Stimulated activated CD4-positive, alpha-beta T cell treated with anti-CD3 and anti-CD28 coated beads, Interleukin-2, amount 100 ng/mL, for 24 hours (primary cell): Measurements from ENCODE around the gene HOXC6.

ENCODE experiments used
- DNase-seq, 2 donors: peaks; one replicate each; pipeline ENCODE4 v3.0.0-alpha.2; 2020

The HOXC6 gene

DNA sequence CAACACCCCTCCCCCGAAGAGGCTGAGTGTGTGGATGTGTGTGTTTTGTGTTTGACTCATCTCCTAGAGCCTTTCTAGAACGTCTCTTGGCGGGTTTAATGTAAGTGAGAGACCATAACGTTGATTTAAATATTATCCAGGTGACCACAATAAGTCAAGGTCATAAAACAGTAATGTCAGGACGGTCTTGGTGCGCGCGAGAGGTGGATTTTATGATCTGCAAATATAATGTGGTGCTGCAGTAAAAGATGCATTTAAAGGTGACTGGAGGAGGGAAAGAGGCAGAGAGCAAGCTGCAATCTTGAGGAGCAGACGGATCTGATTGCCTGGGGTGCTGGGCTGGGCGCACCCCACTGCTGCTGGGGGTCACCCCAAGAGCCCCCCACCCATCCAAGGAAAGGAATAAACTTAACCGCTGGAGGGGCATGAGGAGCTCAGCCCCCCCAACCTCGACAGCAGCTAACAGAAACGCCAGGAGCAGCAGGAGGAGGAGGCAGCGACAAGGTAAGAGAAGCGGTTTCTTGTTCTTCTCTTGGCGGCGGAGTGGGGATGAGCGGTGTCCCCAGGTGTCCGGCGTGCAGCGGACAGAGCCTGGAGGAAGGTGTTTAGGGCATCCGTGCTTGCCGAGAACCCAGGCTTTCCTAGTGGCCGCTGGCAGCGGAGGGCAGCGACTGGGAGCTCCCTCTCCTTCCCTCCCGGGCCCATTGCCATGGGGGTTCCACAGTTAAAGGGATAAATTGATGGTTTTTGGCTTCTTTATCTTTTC is 37.7 kb upstream of the HOXC6 start:
- no peak for DNase-seq

DNA sequence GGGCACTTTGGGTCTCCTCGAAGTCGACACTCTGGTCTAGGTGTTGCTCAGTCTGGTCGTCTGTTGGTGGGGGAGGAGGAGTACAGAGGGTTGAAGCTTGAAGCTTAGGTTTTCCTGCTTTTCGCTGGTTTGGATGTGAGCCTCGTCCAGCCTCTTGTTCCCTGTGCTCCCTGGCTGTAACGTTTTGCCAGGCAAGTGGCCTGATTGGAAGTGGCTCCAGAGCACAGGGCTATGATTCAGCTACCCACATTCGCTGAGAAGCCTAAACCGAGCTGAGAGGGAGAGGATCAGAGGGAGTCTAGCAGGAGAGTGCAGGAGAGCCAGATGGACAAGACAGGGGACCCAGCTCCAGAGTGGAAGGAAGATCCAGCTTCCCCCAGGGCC is 37.2 kb upstream of the HOXC6 start:
- no peak for DNase-seq

DNA sequence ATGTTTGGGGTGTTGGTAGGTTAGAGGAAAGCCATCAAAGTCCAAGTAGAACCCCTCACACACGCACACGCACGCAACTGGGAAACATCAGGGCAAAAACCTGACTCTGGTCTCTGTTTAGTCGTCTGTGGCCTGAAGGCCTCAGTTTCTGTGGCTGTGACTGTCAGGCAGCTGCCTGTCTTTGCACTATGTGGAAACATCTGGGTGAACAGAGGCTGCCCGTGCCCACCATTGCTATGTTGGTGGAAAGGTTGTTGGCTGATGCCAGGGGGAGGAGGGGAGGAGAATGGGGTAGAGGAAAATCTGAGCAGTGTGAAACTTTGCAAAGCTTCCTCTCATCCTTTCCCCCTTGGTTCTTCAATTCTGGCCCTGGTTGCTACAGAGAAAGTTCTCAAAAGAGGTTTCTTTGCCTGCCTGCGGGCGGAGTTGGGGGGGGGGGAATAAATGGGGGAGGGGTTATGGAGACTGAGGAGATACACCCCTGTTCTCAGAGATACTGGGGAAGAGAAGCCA is 35.8 kb upstream of the HOXC6 start:
- DNase-seq = no peak

DNA sequence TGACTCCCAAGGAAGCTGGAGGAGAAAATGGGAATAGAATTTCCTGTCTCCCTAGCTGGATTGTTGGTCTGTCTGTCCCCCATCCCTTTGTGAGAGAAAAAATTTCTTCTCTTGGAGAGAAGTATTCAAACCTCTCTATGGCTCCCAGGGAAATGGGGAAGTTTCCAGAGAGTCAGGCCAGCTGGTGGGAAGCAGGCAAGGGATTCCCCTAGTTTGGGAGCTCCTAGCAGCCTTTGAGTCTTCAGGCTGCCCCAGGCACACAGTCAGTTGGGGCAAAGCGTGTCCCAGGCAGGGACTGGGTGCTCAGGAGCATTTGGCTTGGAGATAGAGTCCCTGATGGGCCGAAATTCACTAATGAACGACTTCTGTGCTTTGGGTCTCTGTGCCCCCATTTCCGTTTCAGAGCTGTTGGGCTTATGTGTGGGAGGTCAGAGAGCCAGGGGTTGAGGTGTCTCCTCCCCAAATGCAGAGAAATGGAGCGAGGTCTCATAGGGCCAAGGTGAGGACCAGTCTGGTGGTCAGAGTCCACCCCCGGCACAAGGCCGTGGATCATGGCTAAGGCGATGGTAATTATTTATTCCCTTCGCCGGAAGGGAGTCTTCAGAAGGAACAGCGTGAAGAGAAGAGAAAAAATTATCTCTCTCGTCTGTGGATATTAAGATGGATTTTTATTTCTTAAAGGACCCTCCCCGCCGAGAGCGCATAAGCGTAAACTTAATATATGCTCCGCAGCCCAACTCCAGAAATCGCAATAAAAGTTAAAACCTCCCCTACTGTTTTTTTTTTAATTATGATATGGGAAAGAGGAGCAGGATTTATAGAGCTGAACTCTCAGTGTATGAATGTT is 34.9 kb upstream of the HOXC6 start:
- no peak for DNase-seq

DNA sequence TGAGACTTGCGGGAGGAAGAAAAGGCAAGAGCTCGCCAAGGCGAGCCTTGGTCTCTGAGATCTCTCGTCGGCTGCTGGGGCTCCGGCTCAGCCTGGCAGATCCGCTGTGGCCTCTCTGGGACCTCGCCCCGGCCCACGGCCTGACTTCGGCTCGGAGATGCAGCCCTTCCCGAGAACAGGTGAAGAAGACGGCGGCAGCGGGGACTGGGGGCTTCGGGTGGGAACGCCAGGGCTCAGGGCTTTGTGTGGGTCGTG is 34.3 kb upstream of the HOXC6 start:
- no peak for DNase-seq

DNA sequence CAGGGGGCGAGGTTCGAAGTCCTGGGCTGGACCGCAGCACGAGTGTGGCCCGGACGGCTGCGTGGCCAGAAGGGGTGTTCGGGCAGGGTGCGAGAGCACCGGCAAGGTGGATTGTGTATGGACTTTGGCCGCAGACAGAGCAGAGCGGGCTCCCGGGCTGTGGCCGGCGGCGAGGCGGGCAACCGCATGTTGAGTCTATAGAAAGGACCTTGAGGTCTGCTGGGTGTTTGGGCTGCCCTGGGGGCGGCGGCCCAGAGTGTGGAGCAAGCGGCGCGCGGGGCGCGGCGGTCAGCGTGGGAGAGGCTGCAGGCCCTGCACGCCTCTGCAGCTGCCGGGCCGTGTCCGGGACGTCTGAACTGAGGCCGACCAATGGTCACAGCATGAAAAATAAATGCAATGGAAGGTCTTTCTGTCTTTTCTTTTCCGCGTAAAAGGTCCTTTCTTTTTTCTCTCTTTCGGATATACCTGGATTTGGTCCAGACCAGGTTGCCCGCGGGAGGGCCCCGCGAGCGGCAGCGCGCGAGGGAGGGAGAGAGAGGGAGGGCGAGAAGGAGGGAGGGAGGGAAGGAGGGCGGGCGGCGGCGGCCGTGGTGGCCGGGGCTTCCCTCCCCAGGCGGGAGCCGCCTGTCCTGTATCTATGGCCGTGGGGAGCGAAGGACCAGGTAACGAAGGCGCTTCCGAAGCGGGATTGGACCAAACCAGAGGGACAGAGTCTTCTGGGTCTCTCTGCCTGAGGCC is 33.8 kb upstream of the HOXC6 start:
- DNase-seq = no peak

DNA sequence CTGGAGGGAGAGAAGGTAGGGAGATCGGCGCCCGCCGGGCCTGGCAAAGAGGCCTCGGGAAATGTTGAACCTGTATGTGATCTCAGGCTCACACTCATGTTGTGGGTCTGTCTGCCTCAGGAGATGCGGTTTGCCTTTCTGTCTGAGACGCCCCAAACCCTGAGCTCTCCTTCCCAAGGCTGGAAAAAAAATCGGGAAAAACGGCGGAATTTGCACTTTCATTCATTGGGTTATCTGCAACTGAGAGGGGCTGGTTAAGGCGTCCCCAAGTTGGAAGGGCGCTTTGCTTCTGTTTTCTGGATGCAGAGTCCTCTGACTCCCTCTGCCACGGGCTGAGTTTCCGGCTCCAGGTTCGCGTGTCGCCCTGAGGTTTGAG is 33.2 kb upstream of the HOXC6 start:
- DNase-seq = no peak

DNA sequence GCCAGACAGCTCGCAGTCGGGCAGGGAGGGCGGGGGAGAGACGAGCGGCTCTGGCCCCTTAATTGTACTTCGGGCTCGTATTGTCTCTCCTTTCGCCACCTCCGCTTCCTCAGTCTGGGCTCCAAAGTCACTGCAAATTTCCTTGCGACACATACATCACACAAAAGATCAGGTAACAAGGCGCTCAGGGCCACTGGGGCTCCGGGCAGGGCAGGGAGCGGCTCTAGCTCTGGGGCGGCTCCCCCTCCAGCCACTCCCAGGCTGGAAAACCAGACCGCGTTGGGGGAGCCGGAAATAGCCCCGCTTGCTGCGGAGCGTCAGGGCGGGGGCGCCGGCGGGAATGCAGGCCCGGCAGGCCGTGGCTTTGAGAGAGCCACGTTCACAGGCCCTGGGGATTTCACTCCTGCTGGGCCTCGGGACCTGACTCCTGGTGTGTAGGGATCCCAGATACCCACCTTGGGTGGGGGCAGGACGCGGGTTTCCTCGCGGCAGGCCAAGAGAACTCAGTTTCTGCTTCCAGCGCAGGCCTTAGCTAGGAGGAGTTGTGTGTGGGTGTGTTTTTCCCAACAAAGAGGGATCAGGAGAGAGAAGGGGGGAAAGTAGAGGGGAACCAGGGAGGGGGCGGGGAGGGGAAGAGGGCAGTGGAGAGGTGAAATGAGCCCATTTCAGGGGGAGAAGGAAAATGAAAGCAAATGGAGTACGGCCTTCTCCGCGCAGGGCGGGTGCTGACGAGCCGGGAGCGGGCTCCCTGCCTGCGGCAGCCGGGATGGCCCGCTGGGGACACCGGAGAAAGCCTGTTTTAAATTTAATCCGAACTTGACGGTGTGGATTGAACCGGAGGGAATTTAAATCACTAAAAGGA is 32.6 kb upstream of the HOXC6 start:
- no peak for DNase-seq

DNA sequence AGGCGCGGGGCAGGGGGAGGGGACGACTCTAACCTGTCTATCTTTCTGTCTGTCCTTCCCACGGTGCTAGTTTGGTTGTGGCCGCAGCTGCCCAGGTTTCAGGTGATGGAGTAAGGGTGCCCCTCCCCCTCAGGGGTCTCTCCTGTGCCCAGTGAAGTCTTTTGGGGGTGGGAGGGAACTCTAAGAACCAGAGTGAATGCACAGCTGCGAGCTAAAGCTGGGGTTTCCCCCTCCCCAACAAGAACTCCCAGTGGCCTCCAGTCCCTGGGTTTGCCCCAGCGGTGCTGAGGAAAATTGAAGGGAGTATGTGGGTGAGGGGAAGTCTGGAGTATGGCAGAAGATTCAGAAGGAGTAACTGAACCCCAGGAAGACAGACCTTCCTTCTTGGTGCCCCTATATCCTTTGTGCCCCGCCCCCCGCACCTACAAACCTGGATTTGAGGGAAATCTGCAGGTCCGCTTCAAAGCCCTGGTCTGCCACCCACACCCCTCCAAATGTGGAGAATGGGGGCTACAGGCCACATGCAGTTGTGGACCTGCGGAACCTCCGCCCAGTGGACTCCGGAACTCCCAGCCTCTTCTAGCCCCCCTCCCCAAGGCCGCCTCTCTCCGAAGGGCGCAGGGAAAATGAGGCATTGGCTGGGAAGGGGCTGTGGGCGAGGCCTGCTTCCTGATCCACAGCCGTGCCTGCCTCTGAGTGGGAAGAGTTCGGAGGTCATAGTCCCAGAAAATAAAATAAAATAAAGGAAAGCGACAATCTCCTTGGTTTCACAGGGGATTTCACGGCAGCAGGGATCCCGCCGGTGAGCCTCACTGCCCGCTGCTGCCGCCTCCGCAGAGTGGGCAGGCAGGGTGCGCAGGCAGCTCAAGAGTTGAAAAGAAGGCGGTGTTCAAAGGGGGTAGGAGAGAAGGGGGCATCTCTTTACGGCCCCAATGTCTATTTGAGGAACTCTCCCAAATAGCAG is 31.7 kb upstream of the HOXC6 start:
- no peak for DNase-seq

DNA sequence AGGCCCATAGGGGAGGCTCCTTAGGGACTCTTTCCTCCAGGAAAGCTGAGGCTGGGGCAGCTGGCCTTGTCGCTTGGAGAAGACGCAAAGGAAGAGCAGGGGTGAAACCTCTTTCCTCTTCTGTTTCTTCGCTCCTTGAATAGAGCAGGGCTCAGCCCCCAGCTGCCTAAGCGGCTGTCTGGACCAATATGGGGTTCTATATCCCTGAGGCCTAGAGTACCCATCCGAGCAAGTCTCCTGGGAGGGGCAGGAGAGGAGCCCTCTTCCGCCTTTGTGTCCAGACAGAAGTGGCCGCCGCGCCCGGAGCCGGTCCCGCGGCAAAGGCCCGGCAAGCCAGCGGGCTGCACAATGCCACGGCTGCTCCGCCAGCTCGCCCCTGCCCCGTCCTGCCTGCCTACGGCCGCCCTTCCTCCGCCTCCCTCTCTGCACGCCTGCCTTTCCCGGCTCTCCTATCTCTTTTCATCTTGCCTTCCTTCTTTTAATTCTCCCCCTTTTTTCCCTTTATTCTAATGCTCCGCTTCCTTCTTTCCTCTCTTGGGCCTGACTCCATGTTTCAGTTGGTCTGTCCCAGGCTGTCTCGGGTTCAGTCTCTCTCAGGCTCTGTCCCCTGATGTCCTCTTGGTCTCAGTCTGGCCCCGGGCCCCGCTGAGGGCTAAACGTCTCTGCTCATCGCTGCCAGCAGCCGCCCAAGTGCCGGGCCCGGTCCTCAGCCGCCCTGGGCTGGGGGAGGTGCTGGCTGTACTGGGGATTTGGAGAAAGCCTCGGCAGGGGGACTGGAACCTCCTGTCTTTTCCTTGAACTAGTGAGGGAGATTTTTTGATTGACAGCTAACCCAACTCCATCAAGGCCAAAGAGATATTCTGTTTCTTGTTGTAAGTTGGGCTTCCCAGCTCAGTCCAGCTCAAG is 30.8 kb upstream of the HOXC6 start:
- DNase-seq = no peak

DNA sequence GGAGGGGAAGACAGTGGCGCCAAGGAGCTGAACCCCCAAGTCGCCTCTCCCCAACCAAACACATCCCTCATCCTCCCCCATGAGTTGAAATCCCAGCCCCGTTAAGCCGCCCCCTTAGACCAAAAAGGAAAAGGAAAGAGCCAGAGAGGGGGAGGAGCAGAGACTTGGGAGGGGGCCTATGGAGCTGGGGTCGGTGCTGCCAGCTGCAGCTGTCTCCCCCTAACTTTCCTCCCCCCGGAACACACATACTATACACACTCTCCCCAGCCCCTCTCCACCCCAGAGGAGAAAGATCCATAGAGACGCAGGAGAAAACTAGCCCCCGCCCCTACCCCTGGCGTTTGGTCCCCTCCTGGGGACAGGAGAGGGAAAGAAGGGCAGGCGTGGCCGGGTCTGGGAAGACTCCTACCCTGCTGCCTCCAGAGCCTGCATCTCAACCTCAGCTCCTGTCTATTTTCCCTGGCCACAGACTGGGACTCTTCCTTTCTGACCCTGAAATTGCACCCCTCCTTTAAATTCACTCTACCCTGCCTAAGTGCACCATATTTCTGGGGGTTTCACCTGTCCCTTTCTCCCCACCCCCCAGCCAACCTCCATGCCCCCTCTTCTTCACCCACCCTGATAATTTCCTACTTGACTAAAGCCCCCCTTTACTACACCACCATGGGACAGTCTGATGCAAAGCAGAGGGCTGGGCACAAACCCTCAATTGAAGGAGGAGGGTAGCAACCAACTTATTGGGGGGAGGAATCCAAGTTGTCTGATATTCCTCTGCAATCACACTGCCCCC is 29.9 kb upstream of the HOXC6 start:
- no peak for DNase-seq

DNA sequence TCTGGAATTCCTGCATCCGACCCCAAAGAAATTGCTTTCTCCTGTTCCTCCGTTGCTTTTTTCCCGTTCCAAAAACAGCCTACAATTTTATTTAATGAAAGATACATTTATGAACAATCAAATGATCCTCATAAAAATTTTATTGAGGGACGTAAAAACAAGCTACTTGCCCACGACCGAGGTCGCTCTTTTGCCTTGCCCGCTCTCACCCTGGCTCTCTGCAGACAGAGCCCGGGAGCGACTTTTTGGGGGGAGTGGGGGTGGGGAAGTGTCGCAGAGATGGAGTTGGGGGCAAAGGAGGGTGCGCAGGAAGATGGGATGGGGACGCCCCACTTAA is 29.4 kb upstream of the HOXC6 start:
- DNase-seq = no peak

DNA sequence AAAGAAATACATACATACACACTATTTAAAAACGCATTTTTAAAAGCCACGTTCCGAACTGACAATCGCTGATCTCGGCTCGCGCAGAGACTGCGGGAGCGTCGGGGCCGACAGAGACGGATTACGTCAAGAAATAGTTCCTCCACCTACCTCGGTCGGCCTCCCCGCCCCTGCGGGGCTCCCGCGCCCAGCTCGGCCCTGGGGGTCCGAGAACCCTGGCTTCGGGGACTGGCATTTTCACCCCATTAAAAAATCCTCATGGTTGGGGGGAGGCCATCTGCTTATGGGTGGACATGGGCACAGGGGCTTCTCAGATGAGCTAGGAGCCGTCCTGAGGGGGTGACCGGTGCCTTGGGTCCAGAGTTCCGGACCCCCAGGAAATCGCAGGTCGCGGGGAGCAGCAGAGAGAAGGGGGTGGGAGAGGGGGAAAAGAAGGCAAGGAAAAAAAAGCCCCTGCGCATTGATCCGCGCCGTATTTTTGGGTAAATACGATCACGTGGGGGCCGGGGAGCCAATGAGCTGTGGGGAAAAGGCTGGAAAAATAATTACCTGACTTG is 28.6 kb upstream of the HOXC6 start:
- no peak for DNase-seq

DNA sequence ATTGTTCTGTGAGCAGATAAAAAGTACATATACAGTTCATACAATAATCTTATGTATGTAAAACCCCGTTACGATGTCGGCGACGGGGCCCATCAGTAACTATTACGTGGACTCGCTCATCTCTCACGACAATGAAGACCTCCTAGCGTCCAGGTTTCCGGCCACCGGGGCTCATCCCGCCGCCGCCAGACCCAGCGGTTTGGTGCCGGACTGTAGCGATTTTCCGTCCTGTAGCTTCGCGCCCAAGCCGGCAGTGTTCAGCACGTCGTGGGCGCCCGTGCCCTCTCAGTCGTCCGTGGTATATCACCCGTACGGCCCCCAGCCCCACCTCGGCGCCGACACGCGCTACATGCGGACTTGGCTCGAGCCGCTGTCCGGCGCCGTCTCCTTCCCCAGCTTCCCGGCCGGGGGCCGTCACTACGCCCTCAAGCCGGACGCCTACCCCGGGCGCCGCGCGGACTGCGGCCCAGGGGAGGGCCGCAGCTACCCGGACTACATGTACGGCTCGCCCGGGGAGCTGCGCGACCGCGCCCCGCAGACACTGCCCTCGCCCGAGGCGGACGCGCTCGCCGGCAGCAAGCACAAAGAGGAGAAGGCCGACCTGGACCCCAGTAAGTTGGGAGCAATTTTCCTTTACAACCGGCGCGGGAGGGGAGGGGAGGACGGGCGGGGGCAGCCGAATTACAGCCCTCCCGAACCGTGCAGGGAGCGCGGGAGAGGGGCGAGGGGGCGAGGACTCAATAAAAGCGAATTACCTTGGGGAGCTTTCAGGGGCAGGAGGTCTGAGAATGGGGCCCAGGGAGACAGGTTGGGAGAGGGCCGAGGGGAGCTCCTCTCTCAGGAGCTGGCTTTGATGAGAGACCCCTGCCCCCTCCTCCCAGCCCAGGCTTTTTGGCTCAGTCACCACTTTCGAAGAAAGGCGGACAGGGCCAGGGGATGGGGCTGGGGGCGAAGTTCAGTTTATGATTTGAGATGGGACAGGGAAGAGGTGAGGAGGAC is 27.8 kb upstream of the HOXC6 start, which contains the start of gene HOXC9:
HOXC9 (plus strand) TSS at position 46 of the 999 bp plus-strand sequence; CDS start at position 74, 28 bp downstream.
- DNase-seq = no peak

DNA sequence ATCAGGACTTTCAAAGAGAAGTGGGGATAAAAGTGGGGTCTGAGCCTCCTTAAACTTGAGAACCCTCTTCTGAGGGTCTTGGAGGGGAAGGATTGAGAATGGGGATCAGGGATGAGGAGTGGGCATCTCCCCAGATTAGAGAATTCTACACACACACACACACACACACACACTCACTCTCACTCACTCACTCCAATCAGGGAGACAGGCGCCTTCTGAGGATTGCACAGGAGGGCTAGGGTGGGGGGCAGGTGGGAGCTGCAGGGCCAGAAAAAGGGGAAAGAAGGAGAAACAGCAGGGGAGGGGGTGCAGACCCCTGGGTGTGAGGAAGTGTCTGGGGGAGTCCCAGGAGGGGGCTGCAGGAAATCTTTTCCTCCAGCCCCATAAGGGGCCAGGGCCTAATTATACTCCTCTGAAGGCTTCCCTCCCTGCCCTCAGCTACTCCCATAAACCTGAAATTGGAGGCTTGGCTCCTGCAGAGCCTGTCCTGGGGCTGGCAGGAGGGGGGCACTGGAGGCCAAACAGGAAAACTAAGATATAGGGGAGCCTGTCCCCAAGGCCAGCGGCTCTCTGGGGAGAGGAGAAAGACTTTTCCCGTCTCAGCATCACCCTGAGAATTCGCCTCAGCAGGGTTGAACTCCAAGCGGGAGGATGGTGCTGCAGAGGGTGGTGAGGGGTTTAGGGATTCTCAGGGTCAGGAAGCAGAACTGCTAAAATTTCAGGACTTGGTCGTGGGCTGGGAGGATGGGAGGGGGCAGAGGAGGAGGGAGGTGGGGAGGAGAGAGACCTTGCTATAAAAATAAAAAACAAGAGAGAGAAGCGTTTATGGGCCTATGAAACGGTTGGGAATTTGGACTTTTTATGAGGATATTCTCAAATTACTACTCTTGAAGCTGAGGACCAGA is 26.7 kb upstream of the HOXC6 start:
- DNase-seq = no peak

DNA sequence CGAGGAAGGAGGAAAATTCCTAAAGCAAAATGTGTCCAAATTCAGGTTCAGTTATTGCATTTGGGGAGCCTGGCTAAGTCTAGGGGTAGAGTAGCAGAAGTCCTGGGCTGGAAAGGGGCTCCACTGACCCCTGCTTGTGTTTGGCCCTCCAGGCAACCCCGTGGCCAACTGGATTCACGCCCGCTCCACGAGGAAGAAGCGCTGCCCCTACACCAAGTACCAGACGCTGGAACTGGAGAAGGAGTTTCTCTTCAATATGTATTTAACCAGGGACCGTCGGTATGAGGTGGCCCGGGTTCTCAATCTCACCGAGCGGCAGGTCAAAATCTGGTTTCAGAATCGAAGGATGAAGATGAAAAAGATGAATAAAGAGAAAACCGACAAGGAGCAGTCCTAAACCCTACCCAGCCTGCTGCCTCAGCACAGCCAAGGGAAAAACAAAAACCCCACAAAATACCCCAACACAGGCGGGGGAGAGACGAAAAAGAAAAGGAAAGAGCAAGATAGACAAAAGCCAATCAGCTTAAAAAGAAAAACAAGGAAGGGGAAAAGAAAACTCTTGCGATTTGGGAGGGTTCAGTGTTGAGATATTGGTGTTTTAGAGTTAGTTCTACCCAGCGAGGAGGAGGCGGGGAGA is 25.8 kb upstream of the HOXC6 start:
- DNase-seq = no peak
